ENCODE results near the gene RFTN1. TPM values are rescaled to one million over a fixed set of nuclear protein-coding genes. Genes with fewer than 3 reads are reported as not detected.

The RFTN1 gene
- total RNA-seq, 1 donor from 2014 or later, result 54.9 TPM

- DNase-seq (ENCODE audit: low spot score), result no peak
Measured at GRCh38 chr3:16468002-16468335, 45.5 kb downstream of the RFTN1 start.

GRCh38 chr3:16467393-16467792, 46.1 kb downstream of the RFTN1 start:
- DNase-seq (ENCODE audit: low spot score), result no peak

GRCh38 chr3:16466822-16467221, 46.7 kb downstream of the RFTN1 start:
- no peak for DNase-seq (ENCODE audit: low spot score)

GRCh38 chr3:16464511-16465148, 48.9 kb downstream of the RFTN1 start:
- no peak for DNase-seq (ENCODE audit: low spot score)

GRCh38 chr3:16463914-16464313, 49.6 kb downstream of the RFTN1 start:
- no peak for DNase-seq (ENCODE audit: low spot score)

GRCh38 chr3:16463119-16463518, 50.4 kb downstream of the RFTN1 start:
- no peak for DNase-seq (ENCODE audit: low spot score)

GRCh38 chr3:16462679-16463078, 50.8 kb downstream of the RFTN1 start:
- DNase-seq (ENCODE audit: low spot score), result no peak

- DNase-seq (ENCODE audit: low spot score), result no peak
Measured at GRCh38 chr3:16461463-16462245, 51.8 kb downstream of the RFTN1 start.

- no peak for DNase-seq (ENCODE audit: low spot score)
Measured at GRCh38 chr3:16460886-16461285, 52.6 kb downstream of the RFTN1 start.

- DNase-seq (ENCODE audit: low spot score), result no peak
Measured at GRCh38 chr3:16460273-16460672, 53.2 kb downstream of the RFTN1 start.

GRCh38 chr3:16456784-16457415, 56.6 kb downstream of the RFTN1 start:
- no peak for DNase-seq (ENCODE audit: low spot score)

- DNase-seq (ENCODE audit: low spot score), result no peak
Measured at GRCh38 chr3:16455966-16456365, 57.5 kb downstream of the RFTN1 start.

GRCh38 chr3:16455001-16455400, 58.5 kb downstream of the RFTN1 start:
- no peak for DNase-seq (ENCODE audit: low spot score)

- no peak for DNase-seq (ENCODE audit: low spot score)
Measured at GRCh38 chr3:16452261-16452660, 61.2 kb downstream of the RFTN1 start.

GRCh38 chr3:16449369-16449768, 64.1 kb downstream of the RFTN1 start:
- no peak for DNase-seq (ENCODE audit: low spot score)

- DNase-seq (ENCODE audit: low spot score), result no peak
Measured at GRCh38 chr3:16448639-16449070, 64.8 kb downstream of the RFTN1 start.

GRCh38 chr3:16447135-16447534, 66.4 kb downstream of the RFTN1 start:
- no peak for DNase-seq (ENCODE audit: low spot score)

- no peak for DNase-seq (ENCODE audit: low spot score)
Measured at GRCh38 chr3:16444344-16444743, 69.2 kb downstream of the RFTN1 start.

GRCh38 chr3:16442730-16443129, 70.8 kb downstream of the RFTN1 start:
- DNase-seq (ENCODE audit: low spot score), result no peak

- DNase-seq (ENCODE audit: low spot score), result no peak
Measured at GRCh38 chr3:16441371-16441875, 72.1 kb downstream of the RFTN1 start.

- DNase-seq (ENCODE audit: low spot score), result no peak
Measured at GRCh38 chr3:16439848-16440708, 73.4 kb downstream of the RFTN1 start.

Data from mesenteric fat pad (tissue), 1 donor.